H9 (cell line): Measurements from ENCODE around the gene EPHB6. TPM values are rescaled to one million over a fixed set of nuclear protein-coding genes. Genes with fewer than 3 reads are reported as not detected.

ENCODE experiments used
- DNase-seq: peaks from one replicate; pipeline ENCODE4 v3.0.0-alpha.2; 2017
- H2AFZ ChIP-seq: one replicate; pipeline ENCODE4 v1.6.1; 2013; ENCODE audit warnings: mild to moderate bottlenecking, low read length, control low read depth, moderate library complexity
- H2AK5ac ChIP-seq: 2 replicates; pipeline ENCODE4 v1.6.1; 2013; ENCODE audit warnings: low read length, control low read depth, mixed read lengths; ENCODE audit not compliant: insufficient read length
- H2BK120ac ChIP-seq: one replicate; pipeline ENCODE4 v1.6.1; 2013; ENCODE audit warnings: low read depth, mild to moderate bottlenecking, low read length, control low read depth, inconsistent platforms; ENCODE audit not compliant: poor library complexity, severe bottlenecking
- H2BK12ac ChIP-seq: 2 replicates; pipeline ENCODE4 v1.6.1; 2013; ENCODE audit warnings: low read length, control low read depth, mixed read lengths, low read depth; ENCODE audit not compliant: insufficient read length
- H2BK15ac ChIP-seq: 2 replicates; pipeline ENCODE4 v1.6.1; 2013; ENCODE audit warnings: low read depth, low read length, control low read depth
- H2BK20ac ChIP-seq: one replicate; pipeline ENCODE4 v1.6.1; 2013; ENCODE audit warnings: low read depth, mild to moderate bottlenecking, low read length, control low read depth, inconsistent platforms; ENCODE audit not compliant: poor library complexity, severe bottlenecking
- H2BK5ac ChIP-seq: 2 replicates; pipeline ENCODE4 v1.6.1; 2013; ENCODE audit warnings: low read length, control low read depth, mixed read lengths; ENCODE audit not compliant: insufficient read length
- H3K14ac ChIP-seq: 2 replicates; pipeline ENCODE4 v1.6.1; 2013; ENCODE audit warnings: low read length, control low read depth; ENCODE audit not compliant: insufficient read depth
- H3K18ac ChIP-seq: 2 replicates; pipeline ENCODE4 v1.6.1; 2013; ENCODE audit warnings: low read depth, mild to moderate bottlenecking, mixed read lengths, low read length, control low read depth; ENCODE audit not compliant: insufficient read length
- H3K23ac ChIP-seq: 2 replicates; pipeline ENCODE4 v1.6.1; 2013; ENCODE audit warnings: low read length, control low read depth, mixed read lengths, low read depth; ENCODE audit not compliant: insufficient read length
- H3K23me2 ChIP-seq: 2 replicates; pipeline ENCODE4 v1.6.1; 2013; ENCODE audit warnings: low read depth, mild to moderate bottlenecking, mixed read lengths, low read length, control low read depth; ENCODE audit not compliant: insufficient read length, poor library complexity, severe bottlenecking
- H3K27ac ChIP-seq: 2 replicates; pipeline ENCODE4 v1.5.1; 2013; ENCODE audit warnings: low read length, control low read depth, mixed read lengths, low read depth; ENCODE audit not compliant: insufficient read length
- H3K27me3 ChIP-seq: 2 replicates; pipeline ENCODE4 v1.6.1; 2013; ENCODE audit warnings: low read length, control low read depth, inconsistent platforms; ENCODE audit not compliant: insufficient read depth
- H3K4ac ChIP-seq: 2 replicates; pipeline ENCODE4 v1.6.1; 2013; ENCODE audit warnings: low read depth, mild to moderate bottlenecking, control low read depth, inconsistent platforms, low read length, moderate library complexity
- H3K4me1 ChIP-seq: 2 replicates; pipeline ENCODE4 v1.6.1; 2013; ENCODE audit warnings: low read length, control low read depth, inconsistent platforms; ENCODE audit not compliant: insufficient read depth
- H3K4me2 ChIP-seq: 2 replicates; pipeline ENCODE4 v1.6.1; 2013; ENCODE audit warnings: low read length, control low read depth, mixed read lengths; ENCODE audit not compliant: insufficient read length, insufficient read depth
- H3K56ac ChIP-seq: 2 replicates; pipeline ENCODE4 v1.6.1; 2013; ENCODE audit warnings: low read depth, mild to moderate bottlenecking, mixed read lengths, low read length, control low read depth; ENCODE audit not compliant: insufficient read length
- H3K79me1 ChIP-seq: 2 replicates; pipeline ENCODE4 v1.6.1; 2013; ENCODE audit warnings: low read depth, mild to moderate bottlenecking, moderate library complexity, low read length, control low read depth, inconsistent platforms; ENCODE audit not compliant: insufficient read depth, poor library complexity, severe bottlenecking
- H3K79me2 ChIP-seq: 2 replicates; pipeline ENCODE4 v1.6.1; 2013; ENCODE audit warnings: low read length, control low read depth, inconsistent platforms; ENCODE audit not compliant: insufficient read depth
- H3K9ac ChIP-seq: 2 replicates; pipeline ENCODE4 v1.6.1; 2013; ENCODE audit warnings: low read length, control low read depth, mixed read lengths; ENCODE audit not compliant: insufficient read length; ENCODE audit errors: extremely low read depth
- H3K9me3 ChIP-seq: one replicate; pipeline ENCODE4 v1.6.1; 2013; ENCODE audit warnings: low read depth, low read length, inconsistent platforms; ENCODE audit not compliant: control insufficient read depth
- H3T11ph ChIP-seq: one replicate; pipeline ENCODE4 v1.6.1; 2013; ENCODE audit warnings: mild to moderate bottlenecking, low read length, control low read depth, inconsistent platforms
- H4K20me1 ChIP-seq: one replicate; pipeline ENCODE4 v1.6.1; 2013; ENCODE audit not compliant: control insufficient read depth, insufficient read length, insufficient read depth
- H4K5ac ChIP-seq: 2 replicates; pipeline ENCODE4 v1.6.1; 2013; ENCODE audit warnings: low read depth, mild to moderate bottlenecking, mixed read lengths, low read length, control low read depth; ENCODE audit not compliant: insufficient read length
- H4K8ac ChIP-seq: replicated peaks from 2 replicates; pipeline ENCODE4 v1.6.1; 2013; ENCODE audit warnings: low read length, control low read depth, mixed read lengths, low read depth; ENCODE audit not compliant: insufficient read length
- H4K91ac ChIP-seq: 2 replicates; pipeline ENCODE4 v1.6.1; 2013; ENCODE audit warnings: low read depth, mild to moderate bottlenecking, moderate library complexity, mixed read lengths, low read length, control low read depth; ENCODE audit not compliant: insufficient read length
- H3K27ac Mint-ChIP-seq, 3 experiments: 2 replicates in 2 of 3; 3 replicates in 1 of 3; pipeline ENCODE4 v1.8.0; 2020 to 2021; ENCODE audit warnings: mixed read lengths in 3 of 3, mild to moderate bottlenecking in 1 of 3, moderate library complexity in 1 of 3
- H3K27me3 Mint-ChIP-seq: 2 replicates; pipeline ENCODE4 v1.8.0; 2021; ENCODE audit warnings: low read depth, mild to moderate bottlenecking, moderate library complexity, mixed read lengths
- H3K36me3 Mint-ChIP-seq, 3 experiments: 2 replicates in 2 of 3; 3 replicates in 1 of 3; pipeline ENCODE4 v1.8.0; 2020 to 2021; ENCODE audit warnings: low read depth in 3 of 3, mixed read lengths in 3 of 3; ENCODE audit not compliant: insufficient read depth in 1 of 3
- H3K4me1 Mint-ChIP-seq, 2 experiments: 2 replicates each; pipeline ENCODE4 v1.8.0; 2020; ENCODE audit warnings: mixed read lengths in 2 of 2
- H3K4me3 Mint-ChIP-seq, 2 experiments: 2 replicates in 1 of 2; 3 replicates in 1 of 2; pipeline ENCODE4 v1.8.0; 2020 to 2021; ENCODE audit warnings: mild to moderate bottlenecking in 2 of 2, mixed read lengths in 2 of 2, moderate library complexity in 1 of 2
- H3K9me3 Mint-ChIP-seq, 2 experiments: 2 replicates in 1 of 2; 3 replicates in 1 of 2; pipeline ENCODE4 v1.8.0; 2020; ENCODE audit warnings: mild to moderate bottlenecking in 2 of 2, mixed read lengths in 2 of 2, moderate library complexity in 1 of 2
- total RNA-seq: library from RNA; stranded (reverse); gene quantifications from 2 replicates; pipeline ENCODE4 v1.2.1, GENCODE V29; 2021
- TF ChIP-seq, protein P1 (sequence below): fragments of 200-600 bp; sonication (generic); conservative IDR thresholded peaks from 3 replicates; pipeline ENCODE4 v1.8.0; 2021; ENCODE audit warnings: antibody characterized with exemption, mild to moderate bottlenecking

Gene EPHB6
- total RNA-seq, 1 experiment from 2014 or later = 9.7 TPM

- Mint-ChIP-seq H3K9me3 (peaks cover 30 to 35% of the 10 kb centered on the region in 2 experiments), H3K27me3 (peaks cover 11% of the 10 kb centered on the region), H3K4me3 (no peak overlapping the region), H3K36me3 (peaks cover 3 to 25% (median 7%) of the 10 kb centered on the region in 3 experiments; a peak in 6 of 7 replicates), H3K27ac (no peak overlapping the region), H3K4me1 (peaks cover 13 to 14% of the 10 kb centered on the region in 2 experiments)
- Histone ChIP-seq H3K9ac (no peak overlapping the region), H2BK120ac (no peak overlapping the region), H3K9me3 (peaks cover 11% of the 10 kb centered on the region), H3K4me1 (no peaks in the 10 kb centered on the region), H3K14ac (no peak overlapping the region), H3K27ac (no peak overlapping the region), H3K4me2 (no peak overlapping the region), H4K8ac (no peak overlapping the region), H2BK15ac (no peak overlapping the region), H2BK5ac (no peak overlapping the region), H3K56ac (no peak overlapping the region), H2AK5ac (no peak overlapping the region), H3K23me2 (no peaks in the 10 kb centered on the region), H4K20me1 (no peaks in the 10 kb centered on the region), H3K23ac (no peak overlapping the region), H2BK20ac (no peak overlapping the region), H3K4ac (no peak overlapping the region), H3K79me1 (no peaks in the 10 kb centered on the region), H3K27me3 (no peaks in the 10 kb centered on the region; the same call in 1 of the 2 replicates), H2AFZ (no peak overlapping the region), H3K79me2 (no peaks in the 10 kb centered on the region), H4K5ac (no peak overlapping the region), H2BK12ac (no peak overlapping the region), H4K91ac (no peak overlapping the region), H3K18ac (no peak overlapping the region), H3T11ph (no peak overlapping the region)
- TF ChIP-seq, protein P1, sequence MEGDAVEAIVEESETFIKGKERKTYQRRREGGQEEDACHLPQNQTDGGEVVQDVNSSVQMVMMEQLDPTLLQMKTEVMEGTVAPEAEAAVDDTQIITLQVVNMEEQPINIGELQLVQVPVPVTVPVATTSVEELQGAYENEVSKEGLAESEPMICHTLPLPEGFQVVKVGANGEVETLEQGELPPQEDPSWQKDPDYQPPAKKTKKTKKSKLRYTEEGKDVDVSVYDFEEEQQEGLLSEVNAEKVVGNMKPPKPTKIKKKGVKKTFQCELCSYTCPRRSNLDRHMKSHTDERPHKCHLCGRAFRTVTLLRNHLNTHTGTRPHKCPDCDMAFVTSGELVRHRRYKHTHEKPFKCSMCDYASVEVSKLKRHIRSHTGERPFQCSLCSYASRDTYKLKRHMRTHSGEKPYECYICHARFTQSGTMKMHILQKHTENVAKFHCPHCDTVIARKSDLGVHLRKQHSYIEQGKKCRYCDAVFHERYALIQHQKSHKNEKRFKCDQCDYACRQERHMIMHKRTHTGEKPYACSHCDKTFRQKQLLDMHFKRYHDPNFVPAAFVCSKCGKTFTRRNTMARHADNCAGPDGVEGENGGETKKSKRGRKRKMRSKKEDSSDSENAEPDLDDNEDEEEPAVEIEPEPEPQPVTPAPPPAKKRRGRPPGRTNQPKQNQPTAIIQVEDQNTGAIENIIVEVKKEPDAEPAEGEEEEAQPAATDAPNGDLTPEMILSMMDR = no peak
- no peak for DNase-seq
These were observed 49.3 kb downstream of the EPHB6 start for GRCh38 chr7:142904128-142904527.
